IMR-90 (cell line): Measurements from ENCODE around the gene HOXB8. TPM values are rescaled to one million over a fixed set of nuclear protein-coding genes. Genes with fewer than 3 reads are reported as not detected.

Experiments used
- ATAC-seq: fragments of 200-7000 bp; cut with Tn5 transposase; 2 replicates; pipeline ENCODE4 v1.9.1; 2020; ENCODE audit warnings: low read depth, mild to moderate bottlenecking, moderate library complexity
- BruUV-seq: library from RNA; stranded (reverse); fragments of 400-500 nt; replicated peaks from 2 replicates; lab custom pipeline; 2021; lab: Mats Ljungman, UMichigan
- CTCF ChIA-PET: fragments of 300-600 bp; formaldehyde crosslinking; extraction: SDS; loops from one replicate; lab custom pipeline; 2021; ENCODE audit warnings: antibody characterized with exemption; lab: Yijun Ruan, JAX
- POLR2A ChIA-PET: fragments of 300-600 bp; sonication (Branson Sonifier 250); formaldehyde crosslinking; loops from one replicate; lab custom pipeline; 2022; ENCODE audit warnings: antibody characterized with exemption; ENCODE audit not compliant: unreplicated experiment; lab: Charles Lee
- DNase-seq: peaks from one replicate; pipeline ENCODE4 v3.0.0; 2013
- H2AFZ ChIP-seq: replicated peaks from 2 replicates; pipeline ENCODE3; 2013; ENCODE audit warnings: low read length, mild to moderate bottlenecking; ENCODE audit not compliant: poor library complexity
- H2AK5ac ChIP-seq: 2 replicates; pipeline ENCODE4 v1.6.1; 2013; ENCODE audit warnings: low read depth, low read length, inconsistent platforms
- H2AK9ac ChIP-seq: replicated peaks from 2 replicates; pipeline ENCODE3; 2013; ENCODE audit warnings: mild to moderate bottlenecking, low read depth, low read length, moderate library complexity; ENCODE audit not compliant: poor library complexity
- H2BK120ac ChIP-seq: 2 replicates; pipeline ENCODE4 v1.6.1; 2013; ENCODE audit warnings: low read depth, low read length, inconsistent platforms
- H2BK15ac ChIP-seq: 3 replicates; pipeline ENCODE4 v1.6.1; 2013; ENCODE audit warnings: low read depth, low read length, inconsistent platforms
- H2BK20ac ChIP-seq: 2 replicates; pipeline ENCODE4 v1.6.1; 2013; ENCODE audit warnings: low read depth, mild to moderate bottlenecking, inconsistent platforms, low read length, moderate library complexity
- H2BK5ac ChIP-seq: 2 replicates; pipeline ENCODE4 v1.6.1; 2013; ENCODE audit warnings: mild to moderate bottlenecking, low read depth, low read length, inconsistent platforms; ENCODE audit not compliant: poor library complexity, severe bottlenecking
- H3K14ac ChIP-seq: replicated peaks from 2 replicates; pipeline ENCODE4 v1.6.1; 2013; ENCODE audit warnings: low read depth, low read length, inconsistent platforms
- H3K18ac ChIP-seq: 2 replicates; pipeline ENCODE4 v1.6.1; 2013; ENCODE audit warnings: low read depth, low read length, control low read depth
- H3K23ac ChIP-seq: 2 replicates; pipeline ENCODE4 v1.6.1; 2013; ENCODE audit warnings: low read depth, low read length, inconsistent platforms
- H3K27ac ChIP-seq: 2 replicates; pipeline ENCODE4 v1.5.1; 2013; ENCODE audit warnings: mild to moderate bottlenecking, control low read depth, low read length; ENCODE audit not compliant: insufficient read depth
- H3K27me3 ChIP-seq: 2 replicates; pipeline ENCODE4 v1.6.1; 2013; ENCODE audit warnings: low read length; ENCODE audit not compliant: control insufficient read depth, insufficient read depth
- H3K36me3 ChIP-seq: 2 replicates; pipeline ENCODE4 v1.6.1; 2013; ENCODE audit warnings: low read length, mixed read lengths; ENCODE audit not compliant: control insufficient read depth, insufficient read depth
- H3K4ac ChIP-seq: 2 replicates; pipeline ENCODE4 v1.6.1; 2013; ENCODE audit warnings: low read depth, low read length, inconsistent platforms
- H3K4me1 ChIP-seq: 2 replicates; pipeline ENCODE4 v1.6.1; 2013; ENCODE audit warnings: low read length, mixed read lengths; ENCODE audit not compliant: control insufficient read depth, insufficient read depth
- H3K4me2 ChIP-seq: 2 replicates; pipeline ENCODE4 v1.6.1; 2013; ENCODE audit warnings: low read depth, mild to moderate bottlenecking, control low read depth, low read length, moderate library complexity
- H3K4me3 ChIP-seq: 2 replicates; pipeline ENCODE4 v1.5.1; 2013; ENCODE audit warnings: low read depth, mild to moderate bottlenecking, control low read depth, low read length, moderate library complexity; ENCODE audit not compliant: insufficient read depth
- H3K56ac ChIP-seq: 2 replicates; pipeline ENCODE4 v1.6.1; 2013; ENCODE audit warnings: low read length, inconsistent platforms; ENCODE audit not compliant: insufficient read depth; ENCODE audit errors: extremely low read depth
- H3K79me1 ChIP-seq, 2 experiments: 2 replicates each; pipeline ENCODE4 v1.6.1; 2013; ENCODE audit warnings: low read length in 2 of 2, inconsistent platforms in 1 of 2, low read depth in 1 of 2
- H3K9ac ChIP-seq: 2 replicates; pipeline ENCODE4 v1.6.1; 2013; ENCODE audit warnings: low read depth, low read length, control low read depth
- H3K9me1 ChIP-seq: 2 replicates; pipeline ENCODE4 v1.6.1; 2013; ENCODE audit warnings: low read length, inconsistent platforms; ENCODE audit not compliant: insufficient read depth
- H3K9me3 ChIP-seq: 2 replicates; pipeline ENCODE4 v1.6.1; 2013; ENCODE audit warnings: low read length; ENCODE audit not compliant: control insufficient read depth, insufficient read depth
- H4K20me1 ChIP-seq: 2 replicates; pipeline ENCODE4 v1.6.1; 2013; ENCODE audit warnings: low read length, inconsistent platforms; ENCODE audit not compliant: insufficient read depth
- H4K5ac ChIP-seq: 2 replicates; pipeline ENCODE4 v1.6.1; 2013; ENCODE audit warnings: mild to moderate bottlenecking, low read depth, low read length, control low read depth
- H4K8ac ChIP-seq, 2 experiments: 2 replicates each; pipeline ENCODE4 v1.6.1; 2013; ENCODE audit warnings: low read depth in 2 of 2, low read length in 2 of 2, control low read depth in 1 of 2, inconsistent platforms in 1 of 2
- H4K91ac ChIP-seq: 2 replicates; pipeline ENCODE4 v1.6.1; 2013; ENCODE audit warnings: low read depth, low read length, inconsistent platforms; ENCODE audit not compliant: insufficient read depth
- CTCF ChIP-seq: conservative IDR thresholded peaks from 2 replicates; pipeline ENCODE4 v1.5.1; 2012; ENCODE audit warnings: mild to moderate bottlenecking, low read depth, low read length, improper control_type of control experiment
- MAFK ChIP-seq: IDR thresholded peaks from 2 replicates; pipeline ENCODE4 v1.6.1; 2012; ENCODE audit warnings: low read depth, low read length, improper control_type of control experiment
- MAZ ChIP-seq: IDR thresholded peaks from 2 replicates; pipeline ENCODE4 v1.6.1; 2012; ENCODE audit warnings: low read depth, mild to moderate bottlenecking, low read length, improper control_type of control experiment, moderate library complexity, borderline replicate concordance
- MXI1 ChIP-seq: IDR thresholded peaks from 2 replicates; pipeline ENCODE4 v1.6.1; 2012; ENCODE audit warnings: low read depth, mild to moderate bottlenecking, low read length, moderate library complexity, borderline replicate concordance
- WGBS, 2 experiments: methylation state at CpG; one replicate each; pipeline versions ENCODE4 v1.1.5 to v1.1.7; 2013; ENCODE audit warnings: missing lambda C conversion rate in 2 of 2; ENCODE audit not compliant: insufficient read length in 1 of 2; ENCODE audit errors: extremely low coverage in 2 of 2; 5-methylcytosine and 5-hydroxymethylcytosine counted together
- dilution Hi-C: fragments of 300-500 bp; cut with HindIII; formaldehyde crosslinking; loops from one replicate; pipeline ENCODE4 v1.14.3; 2018; ENCODE audit warnings: low sequenced_read_pairs; ENCODE audit not compliant: unreplicated experiment
- in situ Hi-C: fragments of 300-500 bp; cut with MboI; formaldehyde crosslinking; loops from 3 replicates; pipeline ENCODE4 v1.14.3; 2019; ENCODE audit warnings: low sequenced_read_pairs, inconsistent platforms, mixed read lengths
- intact Hi-C: fragments of 100-400 bp; cut with micrococcal nuclease; formaldehyde crosslinking; loops from 2 replicates; pipeline ENCODE4 v1.10.0; 2022
- polyA plus RNA-seq, 3 experiments: library from polyadenylated mRNA; depleted of rRNA; stranded (reverse); fragments of >200 nt; gene quantifications; 2 replicates each; pipeline ENCODE4 v1.2.3, GENCODE V29; 2012; ENCODE audit warnings: low replicate concordance in 1 of 3
- total RNA-seq: library from RNA; depleted of rRNA; stranded (reverse); fragments of >200 nt; gene quantifications from 2 replicates; pipeline ENCODE4 v1.2.3, GENCODE V29; 2012

Gene HOXB8
- total and polyA plus RNA-seq, 2 of the 4 experiments (the other 2 are of a cell fraction): 0.54 to 5.3 TPM

GRCh38 chr17:48636177-48637018 is 21.3 kb upstream of the HOXB8 start:
- no peak overlapping the region for H3K4me2 ChIP-seq
- no peaks in the 10 kb centered on the region for H3K36me3 ChIP-seq
- 2% methylated on average over 11 of the region's 39 CpGs; no CpG with 5 or more reads in 1 of the 2 experiments for WGBS, 2 experiments
- H3K27me3 ChIP-seq: peaks cover 99% of the 10 kb centered on the region
- H2BK15ac ChIP-seq: no peak overlapping the region
- H3K79me1 ChIP-seq: no peaks in the 10 kb centered on the region
- no peaks in the 10 kb centered on the region for H3K4me1 ChIP-seq
- H3K18ac ChIP-seq: no peak overlapping the region
- no TSS peak for BruUV-seq
- H3K14ac ChIP-seq: no peak overlapping the region
- POLR2A ChIA-PET: no interaction called here
- no peak overlapping the region for H3K27ac ChIP-seq
- H4K20me1 ChIP-seq: no peaks in the 10 kb centered on the region; the same call in 1 of the 2 replicates
- H2BK20ac ChIP-seq: no peak overlapping the region
- TF ChIP-seq CTCF (peak; percentile 54), MAZ (no peak), MXI1 (no peak), MAFK (no peak)
- H4K91ac ChIP-seq: no peak overlapping the region
- no peak overlapping the region for H3K9ac ChIP-seq
- H3K4ac ChIP-seq: no peak overlapping the region
- no peak overlapping the region for H2AK5ac ChIP-seq
- H3K56ac ChIP-seq: no peak overlapping the region
- no peak overlapping the region for H4K5ac ChIP-seq
- no peak overlapping the region for H3K4me3 ChIP-seq
- no peak overlapping the region for H4K8ac ChIP-seq
- no peak overlapping the region; the same call in 1 of the 2 replicates for H3K23ac ChIP-seq
- dilution Hi-C loops: no loop called here
- no peaks in the 10 kb centered on the region for H3K9me1 ChIP-seq
- peaks cover 30% of the 10 kb centered on the region for H3K9me3 ChIP-seq
- H2AK9ac ChIP-seq: no peak overlapping the region
- no peak overlapping the region for H2BK5ac ChIP-seq
- CTCF ChIA-PET: interaction anchor here (0.7 to 1.4 kb wide), 4 partner anchors 9 to 45 kb away, joined by 3 to 4 read pairs (median 4); no protein-coding TSS in a partner anchor
- no peak overlapping the region for H2BK120ac ChIP-seq
- peak; percentile 82 for ATAC-seq
- intact Hi-C loops: no loop called here
- in situ Hi-C loops: no loop called here
- DNase-seq: peak; percentile 48
- peak overlapping the region; percentile 63 for H2AFZ ChIP-seq
